ENCODE data around the gene GADD45A.
A peak's percentile ranks its signal among the peaks of the same experiment; 100 is the strongest.
"Not testable (repeated sequence)": the region's sequence is repeated elsewhere in the genome, so short reads cannot be mapped to it uniquely, and the experiment has no call there.

GADD45A gene, protein sequence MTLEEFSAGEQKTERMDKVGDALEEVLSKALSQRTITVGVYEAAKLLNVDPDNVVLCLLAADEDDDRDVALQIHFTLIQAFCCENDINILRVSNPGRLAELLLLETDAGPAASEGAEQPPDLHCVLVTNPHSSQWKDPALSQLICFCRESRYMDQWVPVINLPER

DNA sequence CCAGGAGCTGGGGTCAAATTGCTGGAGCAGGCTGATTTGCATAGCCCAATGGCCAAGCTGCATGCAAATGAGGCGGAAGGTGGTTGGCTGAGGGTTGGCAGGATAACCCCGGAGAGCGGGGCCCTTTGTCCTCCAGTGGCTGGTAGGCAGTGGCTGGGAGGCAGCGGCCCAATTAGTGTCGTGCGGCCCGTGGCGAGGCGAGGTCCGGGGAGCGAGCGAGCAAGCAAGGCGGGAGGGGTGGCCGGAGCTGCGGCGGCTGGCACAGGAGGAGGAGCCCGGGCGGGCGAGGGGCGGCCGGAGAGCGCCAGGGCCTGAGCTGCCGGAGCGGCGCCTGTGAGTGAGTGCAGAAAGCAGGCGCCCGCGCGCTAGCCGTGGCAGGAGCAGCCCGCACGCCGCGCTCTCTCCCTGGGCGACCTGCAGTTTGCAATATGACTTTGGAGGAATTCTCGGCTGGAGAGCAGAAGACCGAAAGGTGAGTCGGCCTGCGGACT lies at the start of gene GADD45A:
Gene GADD45A (plus strand): TSS at position 135 of the 491 bp plus-strand sequence. CDS start 294 bp downstream, at position 429.
- peak; percentile 97 for DNase-seq

DNA sequence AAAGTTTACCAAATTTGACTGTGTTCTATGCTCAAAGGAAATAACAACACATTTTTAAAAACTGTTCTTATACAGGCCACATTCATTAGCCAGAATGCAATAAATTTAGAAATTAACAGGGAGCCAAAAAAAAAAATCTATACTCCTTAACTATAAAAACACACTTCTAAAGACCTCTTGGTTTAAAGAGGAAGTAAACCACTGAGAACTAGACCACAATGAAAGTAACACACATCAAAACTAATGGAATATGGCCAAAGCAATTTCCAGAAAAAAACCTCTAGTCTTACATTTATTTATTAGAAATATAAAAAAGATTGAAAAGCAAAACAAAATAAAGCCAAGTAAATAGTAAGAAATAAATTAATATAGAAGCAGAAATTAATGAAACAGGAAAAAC lies 48.9 kb upstream of the GADD45A start:
- no peak for DNase-seq

DNA sequence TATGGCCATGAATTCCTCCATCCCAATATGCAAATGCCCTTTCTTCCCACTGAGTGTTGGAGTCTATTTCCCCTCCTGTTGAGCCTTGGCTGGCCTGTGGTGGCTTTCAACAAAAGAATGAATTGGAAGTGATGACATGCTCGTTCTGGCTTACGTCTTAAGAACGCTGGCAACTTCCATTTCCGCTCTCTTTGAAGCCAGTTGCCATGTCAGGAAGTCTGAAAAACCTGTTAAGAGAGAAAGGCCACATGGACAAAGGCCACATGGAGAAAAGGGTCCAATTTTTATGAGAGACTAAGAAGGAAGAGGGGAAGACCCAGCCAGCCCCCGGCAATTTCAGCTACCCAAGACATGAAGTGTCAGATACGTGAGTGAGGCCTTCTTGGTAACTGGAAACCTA lies 45.6 kb upstream of the GADD45A start:
- DNase-seq = no peak

DNA sequence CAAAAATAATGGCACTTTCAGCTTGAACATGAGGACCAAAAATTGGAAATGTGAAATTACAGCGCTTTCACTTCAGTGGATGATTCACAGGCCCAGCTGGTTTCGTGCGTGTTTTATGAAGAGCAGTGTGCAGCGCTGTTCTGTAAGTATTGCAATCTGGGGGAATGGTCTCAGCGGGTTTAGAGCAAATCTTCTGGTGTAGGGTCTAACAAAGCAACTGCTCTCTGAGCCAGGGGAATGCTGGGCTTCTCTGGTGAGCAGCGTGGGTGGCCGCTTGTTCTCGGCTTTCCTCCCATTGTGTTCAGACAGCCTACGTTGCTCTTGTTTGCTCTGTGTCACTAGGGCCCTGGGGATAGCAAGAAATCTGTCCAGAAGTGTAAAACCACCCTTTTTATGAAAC lies 42.4 kb upstream of the GADD45A start:
- no peak for DNase-seq

DNA sequence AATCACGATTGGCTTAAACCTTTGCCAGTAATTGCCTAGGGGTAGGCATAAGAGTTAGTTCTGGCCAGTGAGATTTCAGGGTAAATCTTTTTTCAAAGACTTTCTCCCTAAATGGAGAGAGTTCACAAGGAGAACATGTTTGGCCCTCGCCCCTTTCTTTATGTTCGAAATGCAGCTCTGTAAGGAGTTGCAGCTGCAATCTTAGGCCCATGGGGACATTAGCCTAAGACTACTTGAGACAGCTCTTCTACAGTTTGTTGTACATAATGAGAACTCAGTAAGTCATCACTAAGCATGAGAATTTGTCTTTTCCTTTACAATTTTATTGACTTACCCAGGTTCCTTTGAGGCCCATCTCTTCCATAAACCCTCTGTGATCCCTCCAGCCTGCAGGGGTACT lies 40.4 kb upstream of the GADD45A start:
- no peak for DNase-seq

DNA sequence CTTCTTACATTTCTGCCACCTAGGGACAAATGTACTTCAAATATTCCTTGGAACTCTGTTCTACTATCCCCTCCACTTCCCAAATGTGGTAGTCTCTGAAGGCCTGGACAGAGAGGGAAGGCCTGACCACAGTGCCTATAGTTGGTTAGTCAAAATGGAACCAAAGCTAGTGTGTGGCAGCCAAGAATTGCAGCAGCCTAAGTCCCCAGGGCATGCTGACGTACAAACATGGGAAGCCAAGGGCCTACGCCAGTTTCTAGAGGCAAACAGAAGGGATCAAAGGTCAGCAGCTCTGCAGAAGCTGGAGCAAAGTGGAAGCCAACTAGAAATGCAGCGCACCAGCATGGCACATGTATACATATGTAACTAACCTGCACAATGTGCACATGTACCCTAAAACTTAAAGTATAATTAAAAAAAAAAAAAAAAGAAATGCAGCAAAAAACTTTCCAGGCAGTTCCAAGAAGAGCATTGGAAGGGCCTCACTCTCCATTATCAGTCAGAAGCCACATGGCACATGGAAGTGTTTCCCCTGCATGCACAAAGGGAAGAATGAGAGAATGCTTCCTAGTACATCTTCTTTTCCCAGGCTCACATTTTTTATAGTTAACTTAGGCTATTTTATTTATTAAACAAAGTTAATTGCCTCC lies 39.4 kb upstream of the GADD45A start:
- no peak for DNase-seq

DNA sequence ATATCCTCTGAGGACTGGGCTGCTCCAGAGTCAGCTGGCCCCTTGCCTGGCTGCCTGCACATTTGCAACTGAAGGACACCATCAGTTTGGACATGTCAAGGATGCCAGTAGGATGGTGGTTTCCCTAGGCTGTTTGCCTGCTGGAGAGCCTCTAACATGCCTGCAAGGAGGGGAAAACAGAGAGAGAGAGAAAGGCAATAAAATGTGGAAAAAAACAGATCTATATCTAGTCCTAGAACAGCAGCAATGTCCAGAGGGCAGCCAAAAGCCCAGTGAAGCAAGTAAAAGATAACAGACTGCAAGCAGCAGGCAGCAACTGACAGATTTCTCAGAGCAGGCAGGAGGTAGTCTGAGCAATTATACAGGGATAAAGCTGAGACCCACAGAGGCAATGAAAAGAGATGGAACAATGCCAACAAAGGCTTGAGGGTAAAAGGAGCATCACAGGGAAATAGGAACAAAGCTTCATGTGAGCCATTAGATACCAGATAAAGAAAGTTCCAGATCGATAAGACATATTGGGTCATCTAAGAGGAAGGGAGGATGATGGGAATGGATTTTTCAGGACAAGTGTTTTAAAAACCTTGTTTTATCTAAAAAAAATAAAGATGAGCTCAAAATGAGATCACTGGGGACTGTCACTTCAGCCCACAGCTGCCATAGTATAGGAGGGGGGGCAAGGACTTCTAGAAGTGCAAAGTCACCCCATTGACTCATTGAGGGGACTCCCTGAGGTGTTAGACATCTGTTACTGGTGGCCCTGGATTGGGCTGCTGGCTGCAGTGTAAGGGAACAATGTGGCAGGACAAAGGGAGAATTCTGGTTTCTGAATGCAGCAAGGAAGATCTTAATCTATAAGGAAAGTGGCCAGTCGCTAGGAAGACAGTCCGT lies 38.6 kb upstream of the GADD45A start:
- peak; percentile 22 to 50 for DNase-seq

DNA sequence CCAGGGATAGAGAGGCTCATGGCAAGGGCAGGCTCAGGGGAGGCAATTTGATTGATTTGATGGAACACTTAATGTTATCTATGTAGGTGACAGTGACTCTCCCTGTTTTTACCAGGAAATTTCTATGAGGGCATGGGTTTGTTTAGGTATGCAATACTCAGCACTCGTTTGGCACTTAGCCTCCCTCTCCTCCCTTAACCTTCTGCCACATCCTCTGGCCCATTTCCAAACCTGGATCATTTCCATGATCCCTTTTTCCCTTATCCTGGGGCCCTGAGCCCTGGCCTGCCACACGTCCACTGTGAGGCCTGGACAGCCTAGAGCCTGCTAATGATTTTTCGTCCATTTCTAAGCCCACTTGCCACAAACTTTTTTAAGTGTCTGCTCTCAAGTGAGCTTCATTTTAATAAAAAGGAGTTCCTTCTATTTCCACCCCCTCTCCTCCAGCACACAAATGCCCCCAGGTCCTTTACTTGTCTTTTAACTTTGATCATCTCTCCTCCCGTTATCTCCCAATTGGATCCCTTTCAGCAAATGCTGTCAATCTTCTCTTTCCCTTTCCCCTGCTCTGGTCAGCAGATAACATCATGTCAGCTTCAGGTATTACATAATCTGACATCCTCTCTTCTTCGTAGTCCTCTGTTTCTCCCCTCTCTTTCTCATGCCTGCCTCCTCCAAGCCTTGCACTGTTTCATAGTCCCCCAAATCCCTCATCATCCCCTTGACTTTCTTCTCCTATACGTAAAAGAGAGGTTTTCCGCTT lies 37.8 kb upstream of the GADD45A start:
- DNase-seq = no peak

DNA sequence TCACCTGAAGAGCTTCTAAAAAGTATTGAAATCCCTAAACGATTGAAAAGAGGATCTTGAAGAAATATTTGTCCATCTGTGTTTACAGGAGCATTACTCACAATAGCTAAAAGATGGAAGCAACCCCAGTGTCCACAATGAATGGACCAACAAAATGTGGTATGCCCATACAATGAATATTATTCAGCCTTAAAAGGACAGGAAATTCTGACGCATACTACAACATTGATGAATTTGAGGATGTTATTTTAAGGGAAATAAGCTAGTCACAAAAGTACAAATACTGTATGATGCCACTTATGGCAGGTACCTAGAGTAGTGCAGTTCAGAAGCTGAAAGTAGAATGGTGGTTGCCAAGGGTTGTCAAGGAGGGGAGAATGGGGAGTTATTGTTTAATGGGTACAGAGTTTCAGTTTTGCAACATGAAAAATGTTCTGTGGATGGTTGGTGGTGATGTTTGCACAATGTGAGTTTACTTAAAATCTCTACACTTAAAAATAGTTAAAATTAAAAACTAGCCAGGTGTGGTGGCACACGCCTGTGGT lies 37.1 kb upstream of the GADD45A start:
- no peak for DNase-seq

DNA sequence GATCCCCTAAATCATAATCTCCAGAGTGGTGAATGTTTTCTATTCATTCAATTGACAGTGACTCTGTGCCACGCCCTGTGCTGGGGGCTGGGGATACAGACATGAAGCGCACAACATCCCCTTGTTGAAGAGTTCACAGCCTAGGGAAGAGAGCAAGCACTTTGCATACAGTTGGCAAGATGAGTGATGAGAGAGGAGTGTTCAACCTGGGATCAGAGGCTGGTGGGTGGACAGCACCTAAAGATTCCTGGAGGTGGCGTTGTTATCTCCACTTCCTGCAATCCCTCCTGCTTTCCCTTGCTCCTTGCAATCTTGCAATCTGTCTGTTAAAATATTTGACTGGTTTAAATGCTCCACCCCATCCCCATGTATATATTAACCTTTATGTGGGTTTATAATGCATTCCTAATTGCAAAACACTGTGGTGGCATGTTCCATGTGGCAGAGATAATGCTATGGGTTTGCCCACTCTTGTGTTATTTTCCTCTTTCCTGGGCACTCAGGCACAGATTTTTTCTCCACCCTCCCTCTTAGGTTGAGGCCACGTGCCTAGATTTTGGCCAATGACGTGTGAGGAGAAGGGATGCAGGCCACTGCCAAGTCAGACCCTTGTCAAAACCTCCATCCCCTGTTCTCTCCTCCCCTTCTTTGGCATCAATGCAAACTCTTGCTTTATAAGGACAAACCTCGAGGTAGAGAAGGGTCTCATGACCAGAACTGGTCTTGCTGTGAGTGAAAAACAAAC lies 36.2 kb upstream of the GADD45A start:
- no peak for DNase-seq

DNA sequence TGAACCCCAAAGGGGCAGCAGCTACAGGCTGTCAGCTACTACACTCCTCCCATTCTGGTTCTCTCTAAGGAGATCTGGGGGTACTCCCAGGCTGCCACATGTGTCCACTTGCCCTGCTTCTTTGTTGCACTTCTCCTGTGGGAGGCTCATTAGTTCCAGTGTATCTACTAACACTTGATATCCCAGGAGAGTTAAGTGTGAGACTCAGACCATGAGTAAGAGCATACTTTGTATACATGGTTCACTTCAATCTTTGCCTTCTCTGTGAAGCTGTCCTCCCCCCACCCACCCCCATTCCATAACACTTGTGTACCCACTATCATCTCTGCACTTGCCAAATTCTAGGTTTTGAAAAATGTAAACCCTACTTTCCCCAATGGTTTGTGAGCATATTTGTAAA lies 34.9 kb upstream of the GADD45A start:
- no peak for DNase-seq

DNA sequence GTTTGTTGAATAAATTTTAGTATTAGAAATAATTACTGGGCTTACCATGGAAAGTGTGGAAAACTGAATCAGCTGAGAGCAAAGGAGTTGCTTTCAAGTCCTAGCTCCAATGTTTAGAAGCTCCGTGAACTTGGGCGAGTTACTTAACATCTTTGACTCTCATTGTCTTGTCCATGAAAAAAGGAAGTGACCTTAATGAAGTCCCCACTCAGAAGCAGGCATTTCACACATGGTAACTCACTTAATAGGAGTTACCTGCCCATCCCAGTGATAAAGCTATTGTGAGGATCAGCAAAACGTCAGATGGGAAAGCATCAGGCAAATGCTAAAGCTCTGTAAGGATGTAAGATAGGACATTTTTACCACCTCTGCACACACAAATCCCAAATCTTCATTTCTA lies 34.0 kb upstream of the GADD45A start:
- no peak for DNase-seq

DNA sequence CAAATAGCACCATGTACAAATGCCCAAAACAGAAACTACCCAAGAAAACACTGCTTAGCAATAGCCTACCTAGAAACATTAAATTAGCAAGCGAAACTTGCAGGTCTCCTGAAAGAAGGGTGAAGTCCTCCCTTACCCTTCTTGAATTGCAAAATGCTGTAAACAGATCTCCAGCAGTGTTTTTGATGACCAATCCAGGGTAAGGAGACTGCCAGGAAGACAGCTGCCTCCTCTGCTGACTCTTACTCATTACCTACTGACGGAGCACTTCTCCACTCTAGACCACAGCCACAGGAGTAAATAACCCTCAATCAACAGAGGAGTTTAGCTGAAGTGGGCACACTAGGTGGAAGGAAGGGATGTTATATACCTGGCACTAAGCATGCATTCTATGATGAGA lies 32.2 kb upstream of the GADD45A start:
- DNase-seq = no peak

DNA sequence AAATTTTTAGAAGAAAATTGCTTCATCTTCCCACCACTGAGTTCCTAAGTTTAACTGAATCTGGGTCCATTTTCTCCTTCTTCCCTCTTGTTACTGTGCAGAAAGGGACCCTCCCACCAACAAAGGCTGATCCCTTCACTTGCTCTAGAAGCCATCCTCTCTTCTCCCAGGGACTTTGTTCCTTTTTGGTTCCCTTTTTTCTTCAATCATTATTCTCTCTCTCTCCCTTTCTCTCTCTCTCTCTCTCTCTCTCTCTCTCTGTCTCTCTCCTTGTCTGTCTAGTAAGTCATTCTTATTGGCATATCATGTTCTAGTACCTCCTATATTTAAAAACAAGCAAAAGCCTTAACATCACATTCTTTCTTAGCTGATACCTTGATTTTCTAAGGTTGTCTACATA lies 31.7 kb upstream of the GADD45A start:
- no peak for DNase-seq

DNA sequence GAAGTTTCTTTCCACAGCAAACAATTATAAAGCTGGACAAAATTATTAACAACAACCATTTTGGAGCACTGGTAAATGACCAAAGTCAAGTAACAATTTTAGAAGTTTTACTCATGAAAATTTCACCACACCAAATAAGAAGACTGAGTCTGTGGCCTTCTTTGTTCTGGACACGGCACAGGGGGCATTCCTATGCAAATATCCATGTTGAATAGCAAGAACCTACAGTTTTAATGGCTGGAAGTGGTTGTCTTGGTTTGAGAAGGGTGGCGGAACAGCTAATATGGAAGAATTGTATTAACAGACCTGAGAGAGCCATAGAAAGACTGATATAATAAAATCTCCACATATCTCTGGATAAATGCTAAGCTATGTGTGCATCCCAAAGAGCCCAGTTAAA lies 29.4 kb upstream of the GADD45A start:
- no peak for DNase-seq

DNA sequence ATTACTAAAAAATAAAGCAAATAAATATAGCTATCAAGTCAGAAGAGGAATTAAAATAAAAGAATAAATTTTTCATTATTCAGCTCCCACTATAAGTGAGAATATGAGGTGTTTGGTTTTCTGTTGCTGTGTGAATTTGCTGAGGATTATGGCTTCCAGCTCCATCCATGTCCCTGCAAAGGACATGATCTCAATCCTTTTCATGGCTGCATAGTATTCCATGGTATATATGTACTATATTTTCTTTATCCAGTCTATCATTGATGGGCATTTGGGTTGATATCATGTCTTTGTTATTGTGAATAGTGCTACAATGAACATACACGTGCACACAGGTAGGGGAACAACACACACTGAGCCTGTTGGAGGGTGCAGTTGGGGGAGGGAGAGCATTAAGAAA lies 27.8 kb upstream of the GADD45A start:
- not testable (repeated sequence) for DNase-seq

DNA sequence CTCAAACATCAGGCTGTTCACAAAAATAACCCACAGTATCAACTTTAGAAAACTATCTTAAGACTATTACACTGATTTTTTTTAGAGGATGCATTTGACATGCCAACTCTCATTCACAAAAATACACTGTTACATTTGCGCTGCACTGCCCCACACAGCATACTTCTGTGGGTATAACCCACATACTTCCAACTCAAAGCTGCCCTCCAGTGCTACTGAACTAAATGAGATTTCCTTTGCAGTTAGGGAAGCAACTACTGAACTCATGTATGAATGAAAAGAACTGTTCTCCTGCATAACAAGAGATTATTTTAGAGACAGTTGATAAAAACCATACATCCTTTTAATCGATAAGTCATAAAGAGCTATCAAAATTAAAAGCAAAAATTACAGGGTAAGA lies 25.8 kb upstream of the GADD45A start:
- DNase-seq = no peak

DNA sequence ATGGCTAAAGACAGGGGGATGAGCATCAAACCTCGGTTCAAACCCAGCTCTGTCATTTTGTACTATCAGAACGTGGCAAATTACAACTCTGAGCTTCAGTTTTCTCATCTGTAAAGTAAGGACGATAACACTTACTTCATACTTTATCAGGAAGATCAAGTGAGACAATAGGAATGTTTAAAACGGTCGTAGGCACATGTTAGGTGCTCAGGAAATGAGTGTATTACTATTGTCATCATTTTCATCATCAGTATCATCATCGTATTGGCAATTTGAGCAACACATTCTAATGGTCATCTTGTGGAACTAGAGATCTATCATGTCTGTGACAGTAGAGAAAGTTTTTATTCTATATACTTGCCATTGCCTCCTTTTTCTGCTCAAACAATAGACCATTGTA lies 22.1 kb upstream of the GADD45A start:
- no peak for DNase-seq

DNA sequence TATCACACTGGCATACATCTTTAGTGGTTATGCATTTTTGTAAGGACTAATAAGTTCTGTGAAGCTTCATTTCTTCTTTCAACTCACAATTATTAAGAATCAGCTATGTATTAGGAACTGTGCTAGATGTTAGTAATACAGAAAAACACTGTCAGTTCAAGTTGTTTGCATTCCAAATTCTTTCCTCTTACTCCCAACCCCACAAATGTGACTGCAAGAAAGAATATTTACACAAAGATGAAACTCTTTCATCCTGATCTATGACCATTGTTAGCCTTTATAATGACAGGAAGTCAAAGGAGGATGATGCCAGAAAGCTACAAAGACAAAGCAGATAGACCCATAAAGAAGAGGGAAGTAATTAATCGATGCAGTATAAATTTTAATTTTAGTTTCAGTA lies 21.0 kb upstream of the GADD45A start:
- DNase-seq = no peak

DNA sequence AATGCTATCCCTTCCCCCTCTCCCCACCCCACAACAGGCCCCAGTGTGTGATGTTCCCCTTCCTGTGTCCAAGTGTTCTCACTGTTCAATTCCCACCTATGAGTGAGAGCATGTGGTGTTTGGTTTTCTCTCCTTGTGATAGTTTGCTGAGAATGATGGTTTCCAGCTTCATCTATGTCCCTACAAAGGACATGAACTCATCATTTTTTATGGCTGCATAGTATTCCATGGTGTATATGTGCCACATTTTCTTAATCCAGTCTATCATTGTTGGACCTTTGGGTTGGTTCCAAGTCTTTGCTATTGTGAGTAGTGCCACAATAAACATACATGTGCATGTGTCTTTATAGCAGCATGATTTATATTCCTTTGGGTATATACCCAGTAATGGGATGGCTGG lies 19.7 kb upstream of the GADD45A start:
- not testable (repeated sequence) for DNase-seq

DNA sequence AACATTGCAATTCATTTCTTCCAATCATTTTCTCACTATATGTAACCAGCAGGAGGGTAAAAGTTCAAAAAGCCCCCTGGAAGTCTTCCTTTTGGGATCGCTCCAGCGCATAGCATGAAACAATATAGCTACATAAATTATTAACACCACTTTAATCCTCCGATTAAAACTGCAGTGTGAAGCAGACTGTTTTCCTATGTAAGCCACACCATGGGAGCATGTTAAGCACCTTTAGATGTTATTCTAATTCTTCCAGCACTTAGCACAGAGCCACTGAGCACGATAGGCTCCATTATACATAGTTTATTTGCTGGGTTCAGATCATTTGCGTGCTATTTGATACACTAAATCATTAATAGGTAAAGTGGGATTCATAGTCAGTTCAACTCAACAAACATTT lies 18.4 kb upstream of the GADD45A start:
- DNase-seq = no peak

DNA sequence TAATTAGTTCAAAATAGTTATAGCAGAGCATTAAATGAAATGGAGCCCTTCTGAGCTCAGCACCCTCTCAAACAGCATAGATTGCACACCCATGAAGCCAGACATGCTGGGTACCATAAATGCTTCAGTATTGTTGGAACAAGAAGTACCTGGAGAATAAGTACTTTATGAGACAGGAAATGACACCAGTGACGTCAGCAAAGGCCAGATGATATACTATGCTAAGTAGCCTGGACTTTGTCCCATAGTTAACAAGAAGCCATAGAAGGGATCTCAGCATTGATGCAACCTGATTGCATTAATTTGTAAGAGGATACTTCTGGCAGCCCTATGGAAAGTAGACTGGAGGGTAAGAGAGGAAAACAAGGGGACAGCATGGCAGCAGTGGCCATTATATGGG lies 16.3 kb upstream of the GADD45A start:
- no peak for DNase-seq
